HUES6 (cell line): ENCODE data around the gene SLC27A1.

Experiments
- H3K27ac ChIP-seq: 2 replicates; pipeline ENCODE4 v1.7.0; 2013; ENCODE audit warnings: low read depth, mild to moderate bottlenecking, low read length, inconsistent platforms
- H3K27me3 ChIP-seq: 2 replicates; pipeline ENCODE4 v1.6.1; 2013; ENCODE audit warnings: low read length; ENCODE audit not compliant: control insufficient read depth, insufficient read depth
- H3K36me3 ChIP-seq: 2 replicates; pipeline ENCODE4 v1.6.1; 2013; ENCODE audit warnings: low read length; ENCODE audit not compliant: control insufficient read depth, insufficient read depth
- H3K4me1 ChIP-seq: 2 replicates; pipeline ENCODE4 v1.6.1; 2013; ENCODE audit warnings: low read length; ENCODE audit not compliant: control insufficient read depth, insufficient read depth
- H3K4me3 ChIP-seq: 2 replicates; pipeline ENCODE4 v1.5.1; 2013; ENCODE audit warnings: low read depth, low read length
- H3K9ac ChIP-seq: one replicate; pipeline ENCODE4 v1.6.1; 2013; ENCODE audit warnings: mild to moderate bottlenecking, low read length
- H3K9me3 ChIP-seq: 2 replicates; pipeline ENCODE4 v1.6.1; 2013; ENCODE audit warnings: low read depth, low read length; ENCODE audit not compliant: control insufficient read depth, insufficient read depth

Gene SLC27A1

GRCh38 chr19:17530586-17530985 lies 60.3 kb downstream of the SLC27A1 start:
- peak overlapping the region; percentile 13; the same call in 1 of the 2 replicates for H3K4me3 ChIP-seq
- H3K27ac ChIP-seq: no peak overlapping the region
- peak overlapping the region; percentile 36 for H3K9ac ChIP-seq
- peaks cover 11% of the 10 kb centered on the region for H3K4me1 ChIP-seq
- 0 out of 2 replicates have a peak, but pooled peaks cover 2% of the 10 kb centered on the region for H3K9me3 ChIP-seq
- H3K27me3 ChIP-seq: no peaks in the 10 kb centered on the region
- H3K36me3 ChIP-seq: no peaks in the 10 kb centered on the region

- Histone ChIP-seq H3K27me3 (no peaks in the 10 kb centered on the region; the same call in 1 of the 2 replicates), H3K4me3 (no peak overlapping the region), H3K9ac (no peak overlapping the region), H3K27ac (no peak overlapping the region), H3K36me3 (no peaks in the 10 kb centered on the region), H3K4me1 (peaks cover 11% of the 10 kb centered on the region), H3K9me3 (0 out of 2 replicates have a peak, but pooled peaks cover 2% of the 10 kb centered on the region)
Observed at GRCh38 chr19:17532116-17532515, 61.8 kb downstream of the SLC27A1 start.

GRCh38 chr19:17532557-17532956 lies 62.2 kb downstream of the SLC27A1 start:
- Histone ChIP-seq H3K4me1 (peaks cover 11% of the 10 kb centered on the region), H3K9me3 (0 out of 2 replicates have a peak, but pooled peaks cover 2% of the 10 kb centered on the region), H3K36me3 (no peaks in the 10 kb centered on the region)

DNA sequence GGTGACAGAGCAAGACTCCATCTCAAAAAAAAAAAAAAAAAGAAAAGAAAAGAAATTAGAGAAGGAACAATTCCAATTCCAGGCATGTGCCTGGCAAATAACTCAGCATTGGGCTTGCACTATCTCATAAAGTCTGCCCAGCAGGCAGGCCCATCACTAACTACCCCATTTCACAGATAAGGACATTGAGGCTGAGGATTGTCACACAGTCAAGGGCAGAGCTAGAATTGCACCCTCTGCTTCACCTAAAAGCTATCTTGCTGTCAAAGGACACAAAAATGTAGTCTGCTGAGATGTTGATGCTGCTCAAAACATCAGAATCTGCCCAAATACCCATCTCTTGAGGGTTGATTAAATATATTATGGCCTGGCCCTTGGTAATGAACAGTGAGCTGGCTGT lies 64.4 kb downstream of the SLC27A1 start:
- Histone ChIP-seq H3K27ac (no peak overlapping the region), H3K9me3 (no peaks in the 10 kb centered on the region), H3K9ac (no peak overlapping the region), H3K4me1 (peaks cover 11% of the 10 kb centered on the region), H3K4me3 (no peak overlapping the region), H3K27me3 (peaks cover 9% of the 10 kb centered on the region), H3K36me3 (no peaks in the 10 kb centered on the region)

More at GRCh38 chr19:17532557-17532956, 62.2 kb downstream of the SLC27A1 start:
- Histone ChIP-seq H3K27ac (no peak overlapping the region), H3K4me3 (no peak overlapping the region), H3K27me3 (no peaks in the 10 kb centered on the region; the same call in 1 of the 2 replicates), H3K9ac (no peak overlapping the region)

GRCh38 chr19:17536955-17537354 lies 66.6 kb downstream of the SLC27A1 start:
- no peaks in the 10 kb centered on the region for H3K9me3 ChIP-seq
- no peaks in the 10 kb centered on the region for H3K36me3 ChIP-seq
- no peaks in the 10 kb centered on the region for H3K4me1 ChIP-seq
- H3K9ac ChIP-seq: no peak overlapping the region
- H3K4me3 ChIP-seq: no peak overlapping the region
- no peak overlapping the region for H3K27ac ChIP-seq
- peaks cover 9% of the 10 kb centered on the region for H3K27me3 ChIP-seq

DNA sequence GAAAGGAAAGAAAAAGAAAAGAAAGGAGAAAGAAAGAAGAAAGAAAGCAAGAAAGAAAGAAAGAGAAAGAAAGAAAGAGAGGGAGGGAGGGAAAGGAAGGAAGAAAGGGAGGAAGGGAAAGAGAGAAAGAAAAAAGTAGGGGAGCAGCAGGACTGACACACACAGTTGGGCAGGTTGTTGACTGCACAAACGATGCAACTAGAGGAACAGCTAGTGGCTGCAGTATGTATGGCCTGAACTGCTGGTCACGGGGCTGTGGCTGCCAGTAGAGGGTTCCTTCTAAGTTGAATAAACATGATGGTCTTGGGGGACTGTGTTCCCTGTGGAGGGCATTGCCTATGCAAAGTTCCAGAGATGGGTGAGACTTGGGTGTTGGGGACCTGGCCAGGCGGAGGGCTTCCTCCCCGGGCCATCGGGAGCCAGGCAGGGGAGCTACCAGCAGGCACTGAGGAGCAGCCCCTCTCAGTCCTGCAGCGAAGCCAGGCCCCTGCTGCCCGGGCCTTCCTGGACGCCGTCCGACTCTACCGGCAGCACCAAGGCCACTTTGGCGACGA lies 68.4 kb downstream of the SLC27A1 start:
- Histone ChIP-seq H3K27me3 (peaks cover 9% of the 10 kb centered on the region), H3K9me3 (no peaks in the 10 kb centered on the region), H3K9ac (peak overlapping the region; percentile 8), H3K27ac (no peak overlapping the region), H3K36me3 (no peaks in the 10 kb centered on the region), H3K4me3 (peak overlapping the region; percentile 64), H3K4me1 (no peaks in the 10 kb centered on the region)

DNA sequence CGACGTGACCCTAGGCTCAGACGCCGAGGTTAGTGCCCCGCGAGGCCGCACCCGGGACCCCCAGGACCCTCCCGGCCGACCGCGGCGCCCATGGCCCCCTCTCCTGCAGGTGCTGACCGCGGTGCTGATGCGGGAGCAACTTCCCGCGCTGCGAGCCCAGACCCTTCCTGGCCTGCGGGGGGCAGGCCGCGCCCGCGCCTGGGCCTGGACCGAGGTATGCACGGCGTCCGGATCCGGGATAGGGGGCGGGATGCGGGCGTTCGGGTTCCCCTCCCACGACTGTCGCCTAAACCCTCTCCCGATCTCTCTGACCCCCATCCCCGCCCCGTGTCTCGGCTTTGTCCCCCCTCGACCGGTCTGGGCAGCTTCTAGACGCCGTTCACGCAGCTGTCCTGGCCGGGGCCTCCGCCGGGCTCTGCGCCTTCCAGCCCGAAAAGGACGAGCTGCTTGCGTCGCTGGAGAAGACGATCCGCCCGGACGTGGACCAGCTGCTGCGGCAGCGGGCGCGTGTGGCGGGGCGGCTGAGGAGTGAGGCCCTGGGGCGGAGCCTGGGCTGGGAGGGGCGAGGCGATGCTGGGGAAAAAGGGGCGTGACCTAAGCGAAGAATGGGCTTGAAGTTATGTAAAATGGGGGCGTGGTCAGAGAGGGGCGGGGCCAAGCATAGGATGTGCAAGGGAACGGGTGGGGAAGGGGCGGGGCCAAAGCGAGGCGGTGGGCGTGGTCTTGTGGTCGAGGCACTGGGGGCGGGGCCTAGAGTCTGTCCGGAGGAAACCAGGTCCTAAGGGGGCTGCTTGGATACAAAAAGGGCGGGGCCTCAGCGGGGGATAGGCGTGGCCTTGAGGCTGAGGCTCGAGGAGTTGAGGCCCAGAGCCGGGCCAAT lies 69.2 kb downstream of the SLC27A1 start:
- H3K9me3 ChIP-seq: no peaks in the 10 kb centered on the region
- no peak overlapping the region for H3K27ac ChIP-seq
- H3K9ac ChIP-seq: peak overlapping the region; percentile 8
- H3K27me3 ChIP-seq: peaks cover 9% of the 10 kb centered on the region
- H3K4me3 ChIP-seq: peak overlapping the region; percentile 64
- no peaks in the 10 kb centered on the region for H3K4me1 ChIP-seq
- no peaks in the 10 kb centered on the region for H3K36me3 ChIP-seq

- no peak overlapping the region for H3K9ac ChIP-seq
- no peak overlapping the region for H3K4me3 ChIP-seq
- no peaks in the 10 kb centered on the region for H3K9me3 ChIP-seq
- no peak overlapping the region for H3K27ac ChIP-seq
- no peaks in the 10 kb centered on the region for H3K4me1 ChIP-seq
- peaks cover 9% of the 10 kb centered on the region for H3K27me3 ChIP-seq
- H3K36me3 ChIP-seq: no peaks in the 10 kb centered on the region
Observed at GRCh38 chr19:17540174-17540573, 69.8 kb downstream of the SLC27A1 start.

GRCh38 chr19:17541184-17541759 lies 70.9 kb downstream of the SLC27A1 start:
- H3K27ac ChIP-seq: no peak overlapping the region
- H3K4me1 ChIP-seq: no peaks in the 10 kb centered on the region; the same call in 1 of the 2 replicates
- no peak overlapping the region for H3K9ac ChIP-seq
- no peaks in the 10 kb centered on the region for H3K9me3 ChIP-seq
- H3K4me3 ChIP-seq: no peak overlapping the region
- peaks cover 9% of the 10 kb centered on the region for H3K27me3 ChIP-seq
- H3K36me3 ChIP-seq: no peaks in the 10 kb centered on the region

- H3K4me3 ChIP-seq: no peak overlapping the region
- H3K4me1 ChIP-seq: no peaks in the 10 kb centered on the region; the same call in 1 of the 2 replicates
- no peak overlapping the region for H3K9ac ChIP-seq
- H3K36me3 ChIP-seq: no peaks in the 10 kb centered on the region
- peaks cover 9% of the 10 kb centered on the region for H3K27me3 ChIP-seq
- H3K9me3 ChIP-seq: no peaks in the 10 kb centered on the region
- no peak overlapping the region for H3K27ac ChIP-seq
Observed at GRCh38 chr19:17542042-17542441, 71.7 kb downstream of the SLC27A1 start.
